Measurements from ENCODE around the gene ATP5F1D. TPM values are rescaled to one million over a fixed set of nuclear protein-coding genes. Genes with fewer than 3 reads are reported as not detected.

The ATP5F1D gene
- total and polyA plus RNA-seq, 2 of the 13 experiments (the other 11 are each of a cell fraction or from before 2014, with no cell fraction given) = 39.4 to 78.7 TPM

DNA sequence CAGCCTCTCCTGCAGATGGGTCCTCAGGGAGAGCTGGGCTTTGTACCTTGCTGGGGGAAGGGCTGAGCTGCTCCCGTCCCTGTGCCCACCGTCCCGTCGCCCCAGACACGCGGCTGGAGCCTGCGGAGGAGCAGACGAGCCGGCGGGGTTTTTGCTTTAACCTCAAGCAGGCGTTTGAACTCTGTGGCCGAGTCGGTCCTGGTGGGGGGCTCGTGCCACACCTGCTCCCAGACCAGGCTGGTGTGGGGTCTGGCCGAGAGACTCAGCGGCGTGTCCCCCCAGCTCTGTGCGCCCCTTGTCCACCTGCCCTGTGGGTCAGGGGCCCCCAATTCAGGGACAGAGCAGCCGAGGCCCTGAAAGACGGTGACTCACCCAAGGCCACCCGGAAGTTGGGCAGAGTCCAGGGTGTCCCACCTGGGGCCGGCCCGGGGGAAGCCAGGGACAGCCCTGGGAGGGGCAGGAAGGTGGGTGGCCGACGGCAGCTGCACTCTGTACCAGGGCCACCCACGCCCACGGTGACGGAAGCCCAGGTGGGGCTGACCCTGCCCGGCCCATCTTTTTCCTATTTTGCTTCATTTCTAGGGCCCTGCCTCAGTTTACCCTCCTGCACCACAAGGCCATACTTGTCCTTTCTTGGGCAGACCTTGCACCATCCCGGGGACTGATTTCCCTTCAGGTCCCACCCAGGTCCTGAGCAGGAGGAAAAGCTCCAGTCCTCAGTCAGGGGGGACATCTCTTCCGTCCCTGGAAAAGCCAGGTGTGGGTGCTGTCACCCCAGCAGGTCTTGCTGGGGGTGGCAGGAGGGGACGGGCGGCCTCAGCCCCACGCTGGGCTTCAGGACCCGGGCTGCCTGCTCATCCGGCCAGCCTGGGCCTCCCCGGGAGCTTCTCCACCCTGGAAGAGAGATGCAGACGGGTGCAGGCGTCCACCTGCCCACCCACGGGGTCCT lies 49.4 kb downstream of the ATP5F1D start (continued):
- TF ChIP-seq ZNF607 (CRISPR knock-in tag; IDR thresholded peaks at IDR 0.05; ENCODE audit: borderline replicate concordance) (peak; percentile 27; the same call in 1 of the 2 replicates), ZC3H13 (CRISPR knock-in tag; IDR thresholded peaks at IDR 0.05) (peak; percentile 80; the same call in 1 of the 2 replicates), ZNF883 (CRISPR knock-in tag; IDR thresholded peaks at IDR 0.05; ENCODE audit: not compliant biosample characterization) (peak; percentile 60), ZNF598 (CRISPR knock-in tag; IDR thresholded peaks at IDR 0.05; ENCODE audit: borderline replicate concordance) (0 out of 2 replicates have a peak, but pooled peaks have one; percentile 27), SIX1 (CRISPR knock-in tag; IDR thresholded peaks at IDR 0.05; ENCODE audit: borderline replicate concordance) (no peak), ZMAT3 (CRISPR knock-in tag; conservative IDR thresholded peaks at IDR 0.05) (peak; percentile 85; the same call in 1 of the 2 replicates), ARID2 (CRISPR knock-in tag; IDR thresholded peaks at IDR 0.05; ENCODE audit: borderline replicate concordance) (no peak), MAZ (IDR thresholded peaks at IDR 0.05; ENCODE audit: borderline replicate concordance, low read depth, low read length) (peak; percentile 61; the same call in 1 of the 2 replicates), MAZ (CRISPR knock-in tag; IDR thresholded peaks at IDR 0.05; ENCODE audit: low read depth) (peak; percentile 77; the same call in 1 of the 2 replicates), ZNF543 (CRISPR knock-in tag; IDR thresholded peaks at IDR 0.05) (peak; percentile 85; the same call in 1 of the 2 replicates), ZNF441 (CRISPR knock-in tag; IDR thresholded peaks at IDR 0.05; ENCODE audit: borderline replicate concordance) (peak; percentile 51; the same call in 1 of the 2 replicates)
- TF ChIP-seq, protein P1, sequence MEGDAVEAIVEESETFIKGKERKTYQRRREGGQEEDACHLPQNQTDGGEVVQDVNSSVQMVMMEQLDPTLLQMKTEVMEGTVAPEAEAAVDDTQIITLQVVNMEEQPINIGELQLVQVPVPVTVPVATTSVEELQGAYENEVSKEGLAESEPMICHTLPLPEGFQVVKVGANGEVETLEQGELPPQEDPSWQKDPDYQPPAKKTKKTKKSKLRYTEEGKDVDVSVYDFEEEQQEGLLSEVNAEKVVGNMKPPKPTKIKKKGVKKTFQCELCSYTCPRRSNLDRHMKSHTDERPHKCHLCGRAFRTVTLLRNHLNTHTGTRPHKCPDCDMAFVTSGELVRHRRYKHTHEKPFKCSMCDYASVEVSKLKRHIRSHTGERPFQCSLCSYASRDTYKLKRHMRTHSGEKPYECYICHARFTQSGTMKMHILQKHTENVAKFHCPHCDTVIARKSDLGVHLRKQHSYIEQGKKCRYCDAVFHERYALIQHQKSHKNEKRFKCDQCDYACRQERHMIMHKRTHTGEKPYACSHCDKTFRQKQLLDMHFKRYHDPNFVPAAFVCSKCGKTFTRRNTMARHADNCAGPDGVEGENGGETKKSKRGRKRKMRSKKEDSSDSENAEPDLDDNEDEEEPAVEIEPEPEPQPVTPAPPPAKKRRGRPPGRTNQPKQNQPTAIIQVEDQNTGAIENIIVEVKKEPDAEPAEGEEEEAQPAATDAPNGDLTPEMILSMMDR (CRISPR knock-in tag; IDR thresholded peaks at IDR 0.05) = 0 out of 2 replicates have a peak, but pooled peaks have one; percentile 28
- TF ChIP-seq, protein P2, sequence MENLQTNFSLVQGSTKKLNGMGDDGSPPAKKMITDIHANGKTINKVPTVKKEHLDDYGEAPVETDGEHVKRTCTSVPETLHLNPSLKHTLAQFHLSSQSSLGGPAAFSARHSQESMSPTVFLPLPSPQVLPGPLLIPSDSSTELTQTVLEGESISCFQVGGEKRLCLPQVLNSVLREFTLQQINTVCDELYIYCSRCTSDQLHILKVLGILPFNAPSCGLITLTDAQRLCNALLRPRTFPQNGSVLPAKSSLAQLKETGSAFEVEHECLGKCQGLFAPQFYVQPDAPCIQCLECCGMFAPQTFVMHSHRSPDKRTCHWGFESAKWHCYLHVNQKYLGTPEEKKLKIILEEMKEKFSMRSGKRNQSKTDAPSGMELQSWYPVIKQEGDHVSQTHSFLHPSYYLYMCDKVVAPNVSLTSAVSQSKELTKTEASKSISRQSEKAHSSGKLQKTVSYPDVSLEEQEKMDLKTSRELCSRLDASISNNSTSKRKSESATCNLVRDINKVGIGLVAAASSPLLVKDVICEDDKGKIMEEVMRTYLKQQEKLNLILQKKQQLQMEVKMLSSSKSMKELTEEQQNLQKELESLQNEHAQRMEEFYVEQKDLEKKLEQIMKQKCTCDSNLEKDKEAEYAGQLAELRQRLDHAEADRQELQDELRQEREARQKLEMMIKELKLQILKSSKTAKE (CRISPR knock-in tag; IDR thresholded peaks at IDR 0.05; ENCODE audit: borderline replicate concordance) = peak; percentile 93
- TF ChIP-seq, protein P3, sequence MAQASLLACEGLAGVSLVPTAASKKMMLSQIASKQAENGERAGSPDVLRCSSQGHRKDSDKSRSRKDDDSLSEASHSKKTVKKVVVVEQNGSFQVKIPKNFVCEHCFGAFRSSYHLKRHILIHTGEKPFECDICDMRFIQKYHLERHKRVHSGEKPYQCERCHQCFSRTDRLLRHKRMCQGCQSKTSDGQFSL (CRISPR knock-in tag; IDR thresholded peaks at IDR 0.05) = peak; percentile 82; the same call in 1 of the 2 replicates
- TF ChIP-seq, protein P4, sequence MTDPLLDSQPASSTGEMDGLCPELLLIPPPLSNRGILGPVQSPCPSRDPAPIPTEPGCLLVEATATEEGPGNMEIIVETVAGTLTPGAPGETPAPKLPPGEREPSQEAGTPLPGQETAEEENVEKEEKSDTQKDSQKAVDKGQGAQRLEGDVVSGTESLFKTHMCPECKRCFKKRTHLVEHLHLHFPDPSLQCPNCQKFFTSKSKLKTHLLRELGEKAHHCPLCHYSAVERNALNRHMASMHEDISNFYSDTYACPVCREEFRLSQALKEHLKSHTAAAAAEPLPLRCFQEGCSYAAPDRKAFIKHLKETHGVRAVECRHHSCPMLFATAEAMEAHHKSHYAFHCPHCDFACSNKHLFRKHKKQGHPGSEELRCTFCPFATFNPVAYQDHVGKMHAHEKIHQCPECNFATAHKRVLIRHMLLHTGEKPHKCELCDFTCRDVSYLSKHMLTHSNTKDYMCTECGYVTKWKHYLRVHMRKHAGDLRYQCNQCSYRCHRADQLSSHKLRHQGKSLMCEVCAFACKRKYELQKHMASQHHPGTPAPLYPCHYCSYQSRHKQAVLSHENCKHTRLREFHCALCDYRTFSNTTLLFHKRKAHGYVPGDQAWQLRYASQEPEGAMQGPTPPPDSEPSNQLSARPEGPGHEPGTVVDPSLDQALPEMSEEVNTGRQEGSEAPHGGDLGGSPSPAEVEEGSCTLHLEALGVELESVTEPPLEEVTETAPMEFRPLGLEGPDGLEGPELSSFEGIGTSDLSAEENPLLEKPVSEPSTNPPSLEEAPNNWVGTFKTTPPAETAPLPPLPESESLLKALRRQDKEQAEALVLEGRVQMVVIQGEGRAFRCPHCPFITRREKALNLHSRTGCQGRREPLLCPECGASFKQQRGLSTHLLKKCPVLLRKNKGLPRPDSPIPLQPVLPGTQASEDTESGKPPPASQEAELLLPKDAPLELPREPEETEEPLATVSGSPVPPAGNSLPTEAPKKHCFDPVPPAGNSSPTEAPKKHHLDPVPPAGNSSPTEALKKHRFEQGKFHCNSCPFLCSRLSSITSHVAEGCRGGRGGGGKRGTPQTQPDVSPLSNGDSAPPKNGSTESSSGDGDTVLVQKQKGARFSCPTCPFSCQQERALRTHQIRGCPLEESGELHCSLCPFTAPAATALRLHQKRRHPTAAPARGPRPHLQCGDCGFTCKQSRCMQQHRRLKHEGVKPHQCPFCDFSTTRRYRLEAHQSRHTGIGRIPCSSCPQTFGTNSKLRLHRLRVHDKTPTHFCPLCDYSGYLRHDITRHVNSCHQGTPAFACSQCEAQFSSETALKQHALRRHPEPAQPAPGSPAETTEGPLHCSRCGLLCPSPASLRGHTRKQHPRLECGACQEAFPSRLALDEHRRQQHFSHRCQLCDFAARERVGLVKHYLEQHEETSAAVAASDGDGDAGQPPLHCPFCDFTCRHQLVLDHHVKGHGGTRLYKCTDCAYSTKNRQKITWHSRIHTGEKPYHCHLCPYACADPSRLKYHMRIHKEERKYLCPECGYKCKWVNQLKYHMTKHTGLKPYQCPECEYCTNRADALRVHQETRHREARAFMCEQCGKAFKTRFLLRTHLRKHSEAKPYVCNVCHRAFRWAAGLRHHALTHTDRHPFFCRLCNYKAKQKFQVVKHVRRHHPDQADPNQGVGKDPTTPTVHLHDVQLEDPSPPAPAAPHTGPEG (CRISPR knock-in tag; IDR thresholded peaks at IDR 0.05) = 0 out of 2 replicates have a peak, but pooled peaks have one; percentile 76

Data from HepG2 (cell line).